ENCODE measurements around the gene GPR183.

The GPR183 gene

GRCh38 chr13:99297331-99297730, 9.9 kb downstream of the GPR183 start:
- Mint-ChIP-seq H3K9me3 (no peaks in the 10 kb centered on the region), H3K27me3 (no peaks in the 10 kb centered on the region), H3K4me3 (peak overlapping the region; percentile 22 to 70), H3K4me1 (peaks cover 77% of the 10 kb centered on the region), H3K27ac (no peak overlapping the region)
- ATAC-seq (peak; percentile 28), DNase-seq (no peak)

- peak; percentile 93 for ATAC-seq
- H3K4me3 Mint-ChIP-seq = peak overlapping the region; percentile 67 to 70
- peaks cover 71% of the 10 kb centered on the region for H3K4me1 Mint-ChIP-seq
- peak overlapping the region; percentile 60 to 89 for H3K27ac Mint-ChIP-seq
- no peaks in the 10 kb centered on the region for H3K9me3 Mint-ChIP-seq
- DNase-seq = no peak
- H3K27me3 Mint-ChIP-seq = no peaks in the 10 kb centered on the region
These were observed 10.8 kb downstream of the GPR183 start for GRCh38 chr13:99296398-99296797.

GRCh38 chr13:99295488-99296252, 11.5 kb downstream of the GPR183 start:
- peak overlapping the region; percentile 38 to 87 for H3K27ac Mint-ChIP-seq

GRCh38 chr13:99294958-99295357, 12.2 kb downstream of the GPR183 start:
- peak overlapping the region in 1 of 2 donors; percentile 41 for H3K4me3 Mint-ChIP-seq
- ATAC-seq (no peak), DNase-seq (no peak)
- H3K27me3 Mint-ChIP-seq = no peaks in the 10 kb centered on the region
- peaks cover 76% of the 10 kb centered on the region for H3K4me1 Mint-ChIP-seq
- no peak overlapping the region for H3K27ac Mint-ChIP-seq
- H3K9me3 Mint-ChIP-seq = no peaks in the 10 kb centered on the region

More at GRCh38 chr13:99295488-99296252, 11.5 kb downstream of the GPR183 start:
- DNase-seq (no peak), ATAC-seq (no peak)
- Mint-ChIP-seq H3K4me1 (peaks cover 75% of the 10 kb centered on the region), H3K9me3 (no peaks in the 10 kb centered on the region), H3K27me3 (no peaks in the 10 kb centered on the region), H3K4me3 (peak overlapping the region; percentile 24 to 71)

GRCh38 chr13:99294198-99294597, 13.0 kb downstream of the GPR183 start:
- H3K4me3 Mint-ChIP-seq = no peak overlapping the region
- no peak for ATAC-seq
- DNase-seq = no peak
- no peaks in the 10 kb centered on the region for H3K9me3 Mint-ChIP-seq
- H3K27ac Mint-ChIP-seq = no peak overlapping the region
- peaks cover 77% of the 10 kb centered on the region for H3K4me1 Mint-ChIP-seq
- H3K27me3 Mint-ChIP-seq = no peaks in the 10 kb centered on the region

- Mint-ChIP-seq H3K4me3 (no peak overlapping the region), H3K27ac (peak overlapping the region in 1 of 2 donors; percentile 14), H3K9me3 (no peaks in the 10 kb centered on the region), H3K27me3 (no peaks in the 10 kb centered on the region), H3K4me1 (peaks cover 79% of the 10 kb centered on the region)
- ATAC-seq (no peak), DNase-seq (no peak)
These were observed 14.0 kb downstream of the GPR183 start for GRCh38 chr13:99293178-99293577.

GRCh38 chr13:99290894-99291293, 16.3 kb downstream of the GPR183 start:
- ATAC-seq (no peak), DNase-seq (no peak)
- Mint-ChIP-seq H3K27me3 (no peaks in the 10 kb centered on the region), H3K9me3 (no peaks in the 10 kb centered on the region), H3K4me1 (peaks cover 79% of the 10 kb centered on the region), H3K27ac (peak overlapping the region in 1 of 2 donors; percentile 96), H3K4me3 (peak overlapping the region in 1 of 2 donors; percentile 1)

- Mint-ChIP-seq H3K4me3 (peak overlapping the region; percentile 37 to 73), H3K9me3 (no peaks in the 10 kb centered on the region), H3K27me3 (no peaks in the 10 kb centered on the region), H3K4me1 (peaks cover 79% of the 10 kb centered on the region), H3K27ac (peak overlapping the region; percentile 88 to 96)
- DNase-seq (peak in 1 of 2 donors; percentile 73), ATAC-seq (peak; percentile 87)
These were observed 17.4 kb downstream of the GPR183 start for GRCh38 chr13:99289674-99290337.

- Mint-ChIP-seq H3K4me3 (peak overlapping the region in 1 of 2 donors; percentile 30), H3K27me3 (no peaks in the 10 kb centered on the region), H3K4me1 (peaks cover 82% of the 10 kb centered on the region), H3K27ac (peak overlapping the region in 1 of 2 donors; percentile 23), H3K9me3 (no peaks in the 10 kb centered on the region)
- no peak for DNase-seq
- no peak for ATAC-seq
These were observed 17.9 kb downstream of the GPR183 start for GRCh38 chr13:99289271-99289670.

- Mint-ChIP-seq H3K27me3 (no peaks in the 10 kb centered on the region), H3K27ac (peak overlapping the region; percentile 7 to 81), H3K9me3 (no peaks in the 10 kb centered on the region), H3K4me3 (peak overlapping the region; percentile 21 to 28), H3K4me1 (peaks cover 85% of the 10 kb centered on the region)
- DNase-seq (peak; percentile 36 to 82), ATAC-seq (peak; percentile 90)
These were observed 19.1 kb downstream of the GPR183 start for GRCh38 chr13:99288089-99288488.

GRCh38 chr13:99287551-99287950, 19.6 kb downstream of the GPR183 start:
- Mint-ChIP-seq H3K4me1 (peaks cover 85% of the 10 kb centered on the region), H3K4me3 (peak overlapping the region; percentile 38 to 73), H3K9me3 (no peaks in the 10 kb centered on the region), H3K27me3 (no peaks in the 10 kb centered on the region), H3K27ac (peak overlapping the region; percentile 81 to 93)
- no peak for ATAC-seq
- no peak for DNase-seq

GRCh38 chr13:99285432-99286182, 21.6 kb downstream of the GPR183 start:
- peak overlapping the region in 1 of 2 donors; percentile 6 for H3K27ac Mint-ChIP-seq
- DNase-seq (no peak), ATAC-seq (no peak)
- peaks cover 99% of the 10 kb centered on the region for H3K4me1 Mint-ChIP-seq
- H3K4me3 Mint-ChIP-seq = no peak overlapping the region
- no peaks in the 10 kb centered on the region for H3K9me3 Mint-ChIP-seq
- H3K27me3 Mint-ChIP-seq = no peaks in the 10 kb centered on the region

- DNase-seq (no peak), ATAC-seq (no peak)
- Mint-ChIP-seq H3K9me3 (no peaks in the 10 kb centered on the region), H3K4me1 (peaks cover 98% of the 10 kb centered on the region), H3K27me3 (no peaks in the 10 kb centered on the region), H3K4me3 (peak overlapping the region; percentile 33 to 36), H3K27ac (peak overlapping the region in 1 of 2 donors; percentile 41)
These were observed 24.7 kb downstream of the GPR183 start for GRCh38 chr13:99282264-99283231.

GRCh38 chr13:99281811-99282263, 25.4 kb downstream of the GPR183 start:
- ATAC-seq = peak; percentile 93
- Mint-ChIP-seq H3K4me1 (peaks cover 98% of the 10 kb centered on the region), H3K27ac (peak overlapping the region in 1 of 2 donors; percentile 41), H3K9me3 (no peaks in the 10 kb centered on the region), H3K27me3 (no peaks in the 10 kb centered on the region), H3K4me3 (peak overlapping the region; percentile 33 to 36)
- DNase-seq = peak in 1 of 2 donors; percentile 65
